B cell (primary cell): Measurements from ENCODE around the gene TSPAN17. TPM values are rescaled to one million over a fixed set of nuclear protein-coding genes. Genes with fewer than 3 reads are reported as not detected.

Source experiments
- ATAC-seq: fragments of 200-7000 bp; cut with Tn5 transposase; one replicate; pipeline ENCODE4 v1.10.0; 2021; ENCODE audit warnings: low read depth, mild to moderate bottlenecking, moderate number of reproducible peaks, moderate library complexity
- CTCF ChIA-PET: fragments of 350-600 bp; sonication (Branson Sonifier 250); formaldehyde crosslinking; loops from one replicate; lab custom pipeline; 2021; ENCODE audit warnings: antibody characterized with exemption, inconsistent platforms; lab: Charles Lee
- POLR2A ChIA-PET: fragments of 350-600 bp; sonication (Branson Sonifier 250); formaldehyde crosslinking; loops from one replicate; lab custom pipeline; 2021; ENCODE audit warnings: antibody characterized with exemption; lab: Charles Lee
- DNase-seq: peaks from one replicate; pipeline ENCODE4 v3.0.0; 2013
- H2AFZ ChIP-seq: 2 replicates; pipeline ENCODE4 v1.6.1; 2012; ENCODE audit warnings: mild to moderate bottlenecking, low read depth, low read length; ENCODE audit not compliant: insufficient read depth, poor library complexity, severe bottlenecking
- H3K27ac ChIP-seq, 2 donors: 1 replicate in 1 of 2; 2 replicates in 1 of 2; pipeline ENCODE4 v1.5.1; 2012 to 2013; ENCODE audit warnings: low read length in 2 of 2, mild to moderate bottlenecking in 2 of 2, moderate library complexity in 1 of 2
- H3K27me3 ChIP-seq, 4 experiments: fragments of 200-600 bp in 1 of 4; sonication (generic) in 1 of 4; replicated peaks in 1 of 4; 1 replicate in 2 of 4; 2 replicates in 2 of 4; pipeline versions ENCODE4 v1.6.1 to v1.7.0; 2013 to 2016; ENCODE audit warnings: low read length in 3 of 4, mild to moderate bottlenecking in 2 of 4, mixed read lengths in 1 of 4, moderate library complexity in 1 of 4; ENCODE audit not compliant: insufficient read depth in 4 of 4, control insufficient read depth in 3 of 4; ENCODE audit errors: control extremely low read depth in 1 of 4
- H3K36me3 ChIP-seq, 2 experiments: replicated peaks in 1 of 2; 1 replicate in 1 of 2; 2 replicates in 1 of 2; pipeline versions ENCODE4 v1.6.1 to v1.7.1; 2013; ENCODE audit warnings: low read length in 1 of 2; ENCODE audit not compliant: insufficient read depth in 2 of 2, control insufficient read depth in 1 of 2; ENCODE audit errors: control extremely low read depth in 1 of 2, extremely low read depth in 1 of 2
- H3K4me1 ChIP-seq, 2 donors: fragments of 200-600 bp in 1 of 2; sonication (generic) in 1 of 2; 1 replicate in 1 of 2; 2 replicates in 1 of 2; pipeline versions ENCODE4 v1.5.1 to v1.6.1; 2013 to 2017; ENCODE audit warnings: low read length in 2 of 2; ENCODE audit not compliant: control insufficient read depth in 2 of 2, insufficient read depth in 2 of 2
- H3K4me2 ChIP-seq: replicated peaks from 2 replicates; pipeline ENCODE3; 2012; ENCODE audit warnings: mild to moderate bottlenecking, low read depth, low read length; ENCODE audit not compliant: poor library complexity, severe bottlenecking
- H3K4me3 ChIP-seq, 5 experiments: fragments of 200-600 bp in 1 of 5; sonication (generic) in 1 of 5; 1 replicate in 3 of 5; 2 replicates in 2 of 5; pipeline versions ENCODE4 v1.5.1 to v1.7.0; 2011 to 2016; ENCODE audit warnings: low read length in 4 of 5, mild to moderate bottlenecking in 4 of 5, low read depth in 2 of 5, control low read depth in 1 of 5, moderate library complexity in 1 of 5; ENCODE audit not compliant: insufficient read depth in 1 of 5; ENCODE audit errors: control extremely low read depth in 1 of 5, extremely low read depth in 1 of 5
- H3K79me2 ChIP-seq: fragments of 200-600 bp; sonication (generic); one replicate; pipeline ENCODE4 v1.6.0; 2016; ENCODE audit warnings: low read length; ENCODE audit not compliant: control insufficient read depth, insufficient read depth
- H3K9ac ChIP-seq: fragments of 200-600 bp; sonication (generic); 2 replicates; pipeline ENCODE4 v1.6.1; 2017; ENCODE audit warnings: mild to moderate bottlenecking, low read length, moderate library complexity
- H3K9me3 ChIP-seq, 3 donors: one replicate each; pipeline versions ENCODE4 v1.6.1 to v1.7.1; 2013; ENCODE audit warnings: low read length in 2 of 3; ENCODE audit not compliant: control insufficient read depth in 2 of 3, insufficient read depth in 1 of 3; ENCODE audit errors: control extremely low read depth in 1 of 3
- H4K20me1 ChIP-seq: 2 replicates; pipeline ENCODE4 v1.6.0; 2012; ENCODE audit warnings: mild to moderate bottlenecking, low read length; ENCODE audit not compliant: insufficient read depth, control insufficient read depth, poor library complexity, severe bottlenecking
- H3K27ac Mint-ChIP-seq: one replicate; pipeline ENCODE4 v1.8.0; 2021; ENCODE audit warnings: mixed read lengths
- H3K27me3 Mint-ChIP-seq: one replicate; pipeline ENCODE4 v1.8.0; 2021; ENCODE audit warnings: mixed read lengths
- H3K4me1 Mint-ChIP-seq: one replicate; pipeline ENCODE4 v1.8.0; 2021; ENCODE audit warnings: mixed read lengths
- H3K4me3 Mint-ChIP-seq: one replicate; pipeline ENCODE4 v1.8.0; 2021; ENCODE audit warnings: mixed read lengths
- H3K9me3 Mint-ChIP-seq: one replicate; pipeline ENCODE4 v1.8.0; 2022; ENCODE audit warnings: mixed read lengths; ENCODE audit not compliant: insufficient read depth
- EZH2 ChIP-seq: IDR thresholded peaks from 2 replicates; pipeline ENCODE4 v1.6.1; 2012; ENCODE audit warnings: borderline replicate concordance, low read depth, mild to moderate bottlenecking, moderate library complexity, low read length; ENCODE audit not compliant: insufficient read depth, poor library complexity, severe bottlenecking
- whole genome bisulfite sequencing: methylation state at CpG from one replicate; pipeline ENCODE4 v1.1.5; 2013; ENCODE audit warnings: missing lambda C conversion rate; ENCODE audit not compliant: insufficient coverage; 5-methylcytosine and 5-hydroxymethylcytosine counted together
- intact Hi-C: fragments of 100-400 bp; cut with micrococcal nuclease; formaldehyde crosslinking; loops from one replicate; pipeline ENCODE4 v1.10.0; 2022
- polyA plus RNA-seq: library from polyadenylated mRNA; depleted of rRNA; stranded (reverse); fragments of >200 nt; gene quantifications from 2 replicates; pipeline ENCODE4 v1.2.3, GENCODE V29; 2012
- total RNA-seq, 2 donors: library from RNA; stranded (reverse); fragments of 120-200 nt in 1 of 2; gene quantifications; 1 replicate in 1 of 2; 2 replicates in 1 of 2; pipeline versions ENCODE4 v1.2.3 to v1.2.4, GENCODE V29; 2013 to 2022
- TF ChIP-seq, protein P1 (sequence below): fragments of 200-600 bp; IDR thresholded peaks from one replicate; pipeline ENCODE4 v1.8.0; 2022; ENCODE audit warnings: antibody characterized with exemption, mild to moderate bottlenecking

Gene TSPAN17
- total and polyA plus RNA-seq, 2 donors (not counting 1 experiment from before 2014, with no cell fraction given): 20.5 to 21.0 TPM

DNA sequence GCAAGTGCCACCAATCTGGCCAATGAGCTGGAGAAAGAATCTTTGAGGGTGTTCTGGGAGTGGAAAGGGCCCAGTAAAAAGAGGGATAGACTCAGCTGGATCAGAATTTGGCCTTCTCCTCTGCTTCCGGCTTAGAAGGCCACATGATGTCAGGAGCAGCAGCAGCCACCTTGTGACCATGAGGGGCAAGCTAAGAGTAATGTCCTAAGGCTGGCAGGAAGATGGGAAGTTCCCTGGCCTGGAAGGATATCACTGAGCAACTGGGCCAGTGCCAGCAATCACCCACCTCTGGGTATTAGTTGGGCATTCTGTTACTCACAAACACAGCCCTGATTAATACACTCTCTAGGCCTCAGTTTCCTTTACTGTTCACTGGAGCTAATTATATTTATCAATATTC lies 44.2 kb downstream of the TSPAN17 start:
- H4K20me1 ChIP-seq: no peaks in the 10 kb centered on the region
- intact Hi-C loops: no loop called here
- Mint-ChIP-seq H3K9me3 (no peaks in the 10 kb centered on the region), H3K4me1 (no peaks in the 10 kb centered on the region), H3K27me3 (peaks cover 56% of the 10 kb centered on the region), H3K4me3 (no peak overlapping the region), H3K27ac (no peak overlapping the region)
- no peak overlapping the region for H3K27ac ChIP-seq
- peaks cover 0 to 41% (median 3%) of the 10 kb centered on the region in 4 experiments for H3K27me3 ChIP-seq
- H3K9ac ChIP-seq: no peak overlapping the region
- POLR2A ChIA-PET: no interaction called here
- H3K36me3 ChIP-seq: no peaks in the 10 kb centered on the region
- DNase-seq: no peak
- TF ChIP-seq EZH2: no peak
- TF ChIP-seq, protein P1, sequence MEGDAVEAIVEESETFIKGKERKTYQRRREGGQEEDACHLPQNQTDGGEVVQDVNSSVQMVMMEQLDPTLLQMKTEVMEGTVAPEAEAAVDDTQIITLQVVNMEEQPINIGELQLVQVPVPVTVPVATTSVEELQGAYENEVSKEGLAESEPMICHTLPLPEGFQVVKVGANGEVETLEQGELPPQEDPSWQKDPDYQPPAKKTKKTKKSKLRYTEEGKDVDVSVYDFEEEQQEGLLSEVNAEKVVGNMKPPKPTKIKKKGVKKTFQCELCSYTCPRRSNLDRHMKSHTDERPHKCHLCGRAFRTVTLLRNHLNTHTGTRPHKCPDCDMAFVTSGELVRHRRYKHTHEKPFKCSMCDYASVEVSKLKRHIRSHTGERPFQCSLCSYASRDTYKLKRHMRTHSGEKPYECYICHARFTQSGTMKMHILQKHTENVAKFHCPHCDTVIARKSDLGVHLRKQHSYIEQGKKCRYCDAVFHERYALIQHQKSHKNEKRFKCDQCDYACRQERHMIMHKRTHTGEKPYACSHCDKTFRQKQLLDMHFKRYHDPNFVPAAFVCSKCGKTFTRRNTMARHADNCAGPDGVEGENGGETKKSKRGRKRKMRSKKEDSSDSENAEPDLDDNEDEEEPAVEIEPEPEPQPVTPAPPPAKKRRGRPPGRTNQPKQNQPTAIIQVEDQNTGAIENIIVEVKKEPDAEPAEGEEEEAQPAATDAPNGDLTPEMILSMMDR: no peak
- H2AFZ ChIP-seq: no peak overlapping the region
- no peaks in the 10 kb centered on the region for H3K4me1 ChIP-seq
- no peak overlapping the region for H3K4me3 ChIP-seq
- H3K4me2 ChIP-seq: no peak overlapping the region
- CTCF ChIA-PET: no interaction called here
- no peak for ATAC-seq
- peaks cover 0 to 29% (median 4%) of the 10 kb centered on the region in 3 donors for H3K9me3 ChIP-seq
- no peaks in the 10 kb centered on the region for H3K79me2 ChIP-seq
- WGBS: no CpG with 5 or more reads among the region's 1 CpG

DNA sequence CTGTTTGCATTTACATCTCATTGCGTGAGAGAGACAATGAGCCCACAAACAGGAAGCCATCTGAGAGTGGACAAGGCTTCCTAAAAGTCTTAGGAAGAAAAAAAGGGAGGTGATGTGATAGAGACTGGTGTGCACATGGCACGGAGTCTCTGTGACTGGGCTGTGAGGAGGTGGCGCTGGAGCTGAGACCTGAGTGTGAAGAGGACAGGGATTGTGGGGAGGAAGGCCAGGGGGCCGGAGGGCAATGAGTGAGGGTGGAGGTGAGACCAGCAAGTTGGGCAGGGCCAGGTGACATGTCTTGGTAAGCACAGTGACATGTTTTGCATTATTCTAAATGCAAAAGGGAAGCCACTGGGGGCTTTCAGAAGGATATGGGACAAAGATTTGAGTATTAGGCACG lies 45.0 kb downstream of the TSPAN17 start:
- Mint-ChIP-seq H3K27me3 (peaks cover 64% of the 10 kb centered on the region), H3K9me3 (no peaks in the 10 kb centered on the region), H3K4me1 (no peaks in the 10 kb centered on the region), H3K27ac (no peak overlapping the region), H3K4me3 (no peak overlapping the region)
- Histone ChIP-seq H3K9me3 (peaks cover 0 to 21% (median 4%) of the 10 kb centered on the region in 3 donors), H3K4me2 (no peak overlapping the region), H3K4me3 (no peak overlapping the region), H3K4me1 (no peaks in the 10 kb centered on the region), H4K20me1 (no peaks in the 10 kb centered on the region), H3K27ac (no peak overlapping the region), H3K79me2 (no peaks in the 10 kb centered on the region), H2AFZ (no peak overlapping the region), H3K27me3 (peaks cover 0 to 47% (median 3%) of the 10 kb centered on the region in 4 experiments), H3K9ac (no peak overlapping the region), H3K36me3 (no peaks in the 10 kb centered on the region)
- WGBS: 38% methylated on average over 5 of the region's 5 CpGs
- POLR2A ChIA-PET: no interaction called here
- TF ChIP-seq EZH2: no peak
- ATAC-seq: no peak
- CTCF ChIA-PET: no interaction called here
- intact Hi-C loops: no loop called here
- DNase-seq: no peak
